ENCODE measurements around the gene KRTAP10-12. TPM values are rescaled to one million over a fixed set of nuclear protein-coding genes. Genes with fewer than 3 reads are reported as not detected.

The KRTAP10-12 gene
- total RNA-seq, 2 donors from 2014 or later, result not detected

DNA sequence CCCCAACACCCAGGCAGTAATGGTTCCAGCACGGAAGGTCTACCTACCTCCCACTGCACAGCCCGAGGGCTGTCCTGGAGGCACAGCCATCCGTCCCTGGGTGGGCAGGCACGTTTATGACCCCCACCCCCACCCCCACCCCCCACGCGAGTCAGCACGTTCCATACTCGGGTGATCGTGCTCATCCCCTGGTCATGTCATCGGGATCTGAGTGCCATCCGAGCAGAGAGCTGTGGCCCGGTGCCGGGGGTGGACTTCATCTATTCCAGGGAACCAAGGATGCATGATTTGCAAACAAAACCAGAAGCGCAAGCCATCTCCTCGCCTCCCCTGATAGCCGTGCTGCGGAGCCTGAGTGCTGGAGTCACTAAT lies 13.3 kb downstream of the KRTAP10-12 start:
- no peak overlapping the region for H3K27ac ChIP-seq
- no peaks in the 10 kb centered on the region for H3K9me3 ChIP-seq
- TF ChIP-seq CTCF (IDR thresholded peaks at IDR 0.05) (no peak), POLR2A (IDR thresholded peaks at IDR 0.05) (no peak), POLR2AphosphoS5 (IDR thresholded peaks at IDR 0.05) (no peak)
- no peaks in the 10 kb centered on the region for H3K36me3 ChIP-seq
- intact Hi-C loops (cut with DNase I), result no loop called here
- H3K4me1 ChIP-seq (replicated peaks), result no peaks in the 10 kb centered on the region
- under 1% methylated on average over 17 of the region's 17 CpGs for WGBS
- peaks cover 45% of the 10 kb centered on the region for H3K27me3 ChIP-seq (replicated peaks; ENCODE audit: insufficient read depth)
- DNase-seq (ENCODE audit: low spot score), result no peak
- H3K4me3 ChIP-seq, result no peak overlapping the region

DNA sequence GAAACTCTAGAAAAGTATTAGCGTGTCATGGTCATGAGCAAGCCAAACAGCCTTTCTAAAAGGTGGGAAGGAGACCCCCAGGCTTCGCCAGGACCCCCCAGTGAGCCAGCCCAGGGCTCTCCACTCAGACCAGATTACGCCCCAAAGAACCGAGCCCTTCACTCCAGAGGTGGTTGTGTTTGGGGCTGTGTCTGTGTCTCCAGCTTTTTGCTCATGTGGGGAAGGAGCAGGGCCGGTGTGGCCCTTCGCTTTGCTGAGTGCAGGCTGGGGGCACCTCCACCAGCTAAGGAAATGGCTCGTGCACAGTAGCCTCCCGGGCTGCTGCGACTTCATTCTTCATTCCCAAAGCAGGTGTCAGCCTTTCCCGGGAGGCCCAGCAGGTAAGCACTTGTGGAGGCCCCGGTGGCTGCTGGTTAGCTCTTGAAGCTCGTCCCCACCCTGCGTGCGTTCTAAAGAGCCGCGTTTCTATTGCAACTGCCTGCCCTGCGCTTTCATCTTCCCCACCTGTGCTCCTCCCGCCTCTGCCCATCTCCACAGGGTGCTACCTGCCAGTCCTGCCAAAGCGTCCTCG lies 13.9 kb downstream of the KRTAP10-12 start:
- Histone ChIP-seq H3K36me3 (no peaks in the 10 kb centered on the region), H3K4me1 (replicated peaks) (no peaks in the 10 kb centered on the region), H3K9me3 (no peaks in the 10 kb centered on the region), H3K27me3 (replicated peaks; ENCODE audit: insufficient read depth) (peaks cover 45% of the 10 kb centered on the region), H3K27ac (no peak overlapping the region), H3K4me3 (no peak overlapping the region)
- no peak for DNase-seq (ENCODE audit: low spot score)
- TF ChIP-seq POLR2AphosphoS5 (IDR thresholded peaks at IDR 0.05) (no peak), CTCF (IDR thresholded peaks at IDR 0.05) (no peak), POLR2A (IDR thresholded peaks at IDR 0.05) (no peak)
- intact Hi-C loops (cut with DNase I), result no loop called here
- 11% methylated on average over 17 of the region's 20 CpGs for WGBS

DNA sequence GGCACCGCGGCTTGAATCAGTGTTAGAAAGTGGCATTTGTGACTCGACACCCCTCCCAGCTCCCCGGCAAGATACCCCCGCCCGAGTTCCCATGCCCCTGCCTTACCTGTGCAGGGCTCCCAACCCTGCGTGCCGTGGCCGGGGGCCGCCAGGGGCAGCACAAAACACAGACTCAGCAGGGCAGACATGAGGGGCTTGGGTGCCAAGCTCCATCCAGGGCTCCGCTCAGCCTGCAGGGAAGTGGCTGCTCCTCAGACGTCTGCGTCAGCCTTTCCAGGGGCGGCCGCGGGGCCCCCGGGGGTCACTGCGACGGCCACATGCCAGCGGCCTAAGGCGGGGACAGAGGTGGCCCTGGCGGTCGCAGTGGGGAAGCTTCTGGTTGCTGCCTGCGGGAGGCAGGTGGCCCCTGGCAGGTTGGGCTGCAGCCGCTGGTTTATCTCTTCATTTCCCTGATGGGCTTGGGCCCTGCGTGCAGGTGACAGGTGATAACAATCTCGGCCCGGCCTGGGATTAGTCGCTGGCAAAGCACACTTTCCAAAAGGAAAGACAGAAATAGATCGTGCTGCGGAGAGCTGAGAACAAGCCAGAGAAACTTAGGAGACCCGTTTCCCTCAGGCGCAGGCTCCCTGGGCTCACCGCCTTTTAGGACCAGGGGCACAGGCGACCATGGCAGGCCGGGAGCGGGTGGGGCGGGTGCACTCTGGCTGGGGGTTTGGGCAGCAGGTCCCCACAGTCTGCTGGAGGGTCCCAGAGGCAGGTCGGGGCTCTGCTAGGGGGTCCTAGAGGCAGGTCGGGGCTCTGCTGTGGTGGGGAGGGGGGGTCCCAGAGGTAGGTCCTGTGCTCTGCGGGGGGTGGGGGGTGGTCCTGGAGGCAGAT lies 14.6 kb downstream of the KRTAP10-12 start, which contains the start of gene TSPEAR:
Gene TSPEAR, minus strand, starts transcription at position 246 of the 876 bp plus-strand sequence. Its CDS starts 58 bp downstream, at position 188.
- no peak within 1 kb of the TSS for H3K4me3 ChIP-seq
- 1% methylated on average over 25 of the region's 41 CpGs for WGBS
- no peaks in the 10 kb centered on the region for H3K36me3 ChIP-seq
- TF ChIP-seq CTCF (IDR thresholded peaks at IDR 0.05), result no peak
- TF ChIP-seq POLR2AphosphoS5 (IDR thresholded peaks at IDR 0.05), result no peak
- TF ChIP-seq POLR2A (IDR thresholded peaks at IDR 0.05), result no peak
- no peaks in the 10 kb centered on the region for H3K9me3 ChIP-seq
- no peak within 1 kb of the TSS for H3K27ac ChIP-seq
- H3K4me1 ChIP-seq (replicated peaks), result no peaks in the 10 kb centered on the region
- no peak for DNase-seq (ENCODE audit: low spot score)
- intact Hi-C loops (cut with DNase I), result no loop called here
- peaks cover 38% of the 10 kb centered on the region for H3K27me3 ChIP-seq (replicated peaks; ENCODE audit: insufficient read depth)

GRCh38 chr21:44712203-44713028 lies 15.4 kb downstream of the KRTAP10-12 start:
- intact Hi-C loops (cut with DNase I), result no loop called here
- no peak for TF ChIP-seq POLR2A (IDR thresholded peaks at IDR 0.05)
- no peak for TF ChIP-seq POLR2AphosphoS5 (IDR thresholded peaks at IDR 0.05)
- TF ChIP-seq CTCF (IDR thresholded peaks at IDR 0.05), result no peak
- Histone ChIP-seq H3K4me1 (replicated peaks) (no peaks in the 10 kb centered on the region), H3K36me3 (no peaks in the 10 kb centered on the region), H3K9me3 (no peaks in the 10 kb centered on the region), H3K27ac (no peak overlapping the region), H3K4me3 (no peak overlapping the region), H3K27me3 (replicated peaks; ENCODE audit: insufficient read depth) (peaks cover 29% of the 10 kb centered on the region)
- no peak for DNase-seq (ENCODE audit: low spot score)
- 28% methylated on average over 19 of the region's 22 CpGs for WGBS

All from prostate gland (tissue), 2 donors.